DND-41 (cell line): ENCODE data around the gene USP7.
A peak's percentile ranks its signal among the peaks of the same experiment; 100 is the strongest.

Experiments used
- ATAC-seq: fragments of 200-7000 bp; cut with Tn5 transposase; 3 replicates; pipeline ENCODE4 v1.9.1; 2021; ENCODE audit warnings: low read depth; ENCODE audit not compliant: insufficient read depth
- DNase-seq: peaks from one replicate; pipeline ENCODE4 v3.0.0-alpha.2; 2020
- H2AFZ ChIP-seq: 2 replicates; pipeline ENCODE4 v1.6.0; 2012; ENCODE audit warnings: low read depth, low read length
- H3K27ac ChIP-seq: 2 replicates; pipeline ENCODE4 v1.5.1; 2012; ENCODE audit warnings: low read length, inconsistent platforms
- H3K27me3 ChIP-seq: fragments of 200-600 bp; sonication (generic); 2 replicates; pipeline ENCODE4 v1.6.0; 2012; ENCODE audit warnings: low read length, mild to moderate bottlenecking, inconsistent platforms; ENCODE audit not compliant: insufficient read depth, poor library complexity
- H3K36me3 ChIP-seq: 2 replicates; pipeline ENCODE4 v1.5.1; 2012; ENCODE audit warnings: low read length, inconsistent platforms; ENCODE audit not compliant: insufficient read depth
- H3K4me1 ChIP-seq: 2 replicates; pipeline ENCODE4 v1.5.1; 2012; ENCODE audit warnings: mild to moderate bottlenecking, low read length; ENCODE audit not compliant: insufficient read depth
- H3K4me2 ChIP-seq: 2 replicates; pipeline ENCODE4 v1.6.0; 2012; ENCODE audit warnings: mild to moderate bottlenecking, moderate library complexity, low read length, inconsistent platforms; ENCODE audit not compliant: insufficient read depth
- H3K4me3 ChIP-seq, 2 experiments: fragments of 200-600 bp in 1 of 2; shearing (Covaris generic) in 1 of 2; 2 replicates each; pipeline ENCODE4 v1.5.1; 2012 to 2016; ENCODE audit warnings: inconsistent platforms in 2 of 2, low read length in 2 of 2, mild to moderate bottlenecking in 2 of 2, low read depth in 1 of 2, moderate library complexity in 1 of 2
- H3K79me2 ChIP-seq: 2 replicates; pipeline ENCODE4 v1.6.0; 2012; ENCODE audit warnings: low read length, inconsistent platforms; ENCODE audit not compliant: insufficient read depth
- H3K9ac ChIP-seq: 2 replicates; pipeline ENCODE4 v1.6.0; 2012; ENCODE audit warnings: low read depth, mild to moderate bottlenecking, inconsistent platforms, low read length, moderate library complexity
- H3K9me3 ChIP-seq: 2 replicates; pipeline ENCODE4 v1.5.1; 2012; ENCODE audit warnings: low read length, moderate library complexity, mild to moderate bottlenecking, inconsistent platforms; ENCODE audit not compliant: insufficient read depth, severe bottlenecking
- H4K20me1 ChIP-seq: 2 replicates; pipeline ENCODE4 v1.6.0; 2012; ENCODE audit warnings: low read length; ENCODE audit not compliant: insufficient read depth
- EZH2 ChIP-seq: IDR thresholded peaks from 3 replicates; pipeline ENCODE4 v1.6.1; 2012; ENCODE audit warnings: borderline replicate concordance, low read depth, mild to moderate bottlenecking, moderate library complexity, low read length, inconsistent platforms; ENCODE audit not compliant: severe bottlenecking
- TF ChIP-seq, protein P1 (sequence below): IDR thresholded peaks from 2 replicates; pipeline ENCODE4 v1.5.1; 2012; ENCODE audit warnings: borderline replicate concordance, low read length, moderate library complexity, mild to moderate bottlenecking; ENCODE audit not compliant: poor library complexity, severe bottlenecking; ENCODE audit errors: extremely low read depth

USP7 gene

DNA sequence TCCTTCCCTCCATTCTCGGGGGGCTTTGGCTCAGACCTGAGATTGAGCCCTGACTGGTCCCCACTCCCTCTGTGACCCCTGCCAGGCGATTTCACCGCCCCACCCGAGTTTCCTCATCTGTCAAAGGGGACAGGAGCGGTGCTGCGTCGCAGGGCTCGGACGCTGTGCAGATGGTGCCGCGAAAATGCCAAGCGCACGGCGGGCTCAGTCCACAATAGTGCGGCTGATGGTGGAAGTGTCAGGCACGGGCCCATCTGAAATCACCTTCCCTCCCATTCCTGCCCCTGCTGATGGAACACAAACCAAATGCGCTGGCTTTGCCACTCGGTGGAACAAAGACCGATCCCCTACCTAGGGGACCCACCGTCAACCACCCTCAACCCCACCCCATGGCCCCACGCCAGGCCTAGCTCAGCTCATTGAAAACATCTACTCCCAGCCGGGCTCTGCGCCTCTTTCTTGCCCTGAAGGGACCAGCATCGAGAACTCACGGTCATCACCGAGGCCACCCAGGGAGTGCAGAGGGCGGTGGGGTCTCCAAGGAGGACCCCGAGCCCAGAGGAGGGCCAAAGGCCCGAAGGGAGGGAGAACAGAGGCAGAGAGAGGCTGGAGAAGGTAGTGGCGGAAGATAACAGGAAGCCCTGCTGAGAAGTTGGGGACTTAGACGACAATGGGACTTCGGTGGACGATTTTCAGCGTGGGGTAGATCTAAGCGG, 96.3 kb downstream of the USP7 start:
- TF ChIP-seq EZH2, result no peak
- TF ChIP-seq, protein P1, sequence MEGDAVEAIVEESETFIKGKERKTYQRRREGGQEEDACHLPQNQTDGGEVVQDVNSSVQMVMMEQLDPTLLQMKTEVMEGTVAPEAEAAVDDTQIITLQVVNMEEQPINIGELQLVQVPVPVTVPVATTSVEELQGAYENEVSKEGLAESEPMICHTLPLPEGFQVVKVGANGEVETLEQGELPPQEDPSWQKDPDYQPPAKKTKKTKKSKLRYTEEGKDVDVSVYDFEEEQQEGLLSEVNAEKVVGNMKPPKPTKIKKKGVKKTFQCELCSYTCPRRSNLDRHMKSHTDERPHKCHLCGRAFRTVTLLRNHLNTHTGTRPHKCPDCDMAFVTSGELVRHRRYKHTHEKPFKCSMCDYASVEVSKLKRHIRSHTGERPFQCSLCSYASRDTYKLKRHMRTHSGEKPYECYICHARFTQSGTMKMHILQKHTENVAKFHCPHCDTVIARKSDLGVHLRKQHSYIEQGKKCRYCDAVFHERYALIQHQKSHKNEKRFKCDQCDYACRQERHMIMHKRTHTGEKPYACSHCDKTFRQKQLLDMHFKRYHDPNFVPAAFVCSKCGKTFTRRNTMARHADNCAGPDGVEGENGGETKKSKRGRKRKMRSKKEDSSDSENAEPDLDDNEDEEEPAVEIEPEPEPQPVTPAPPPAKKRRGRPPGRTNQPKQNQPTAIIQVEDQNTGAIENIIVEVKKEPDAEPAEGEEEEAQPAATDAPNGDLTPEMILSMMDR, result peak; percentile 1
- Histone ChIP-seq H4K20me1 (peaks cover 57% of the 10 kb centered on the region), H3K27ac (peak overlapping the region; percentile 94), H3K9ac (peak overlapping the region; percentile 79), H2AFZ (no peak overlapping the region), H3K27me3 (no peaks in the 10 kb centered on the region), H3K36me3 (peaks cover 56% of the 10 kb centered on the region), H3K4me3 (peak overlapping the region; percentile 82), H3K4me2 (peak overlapping the region; percentile 91), H3K4me1 (peaks cover 78% of the 10 kb centered on the region), H3K79me2 (peaks cover 71% of the 10 kb centered on the region), H3K9me3 (no peaks in the 10 kb centered on the region)
- DNase-seq (peak; percentile 53), ATAC-seq (no peak)

DNA sequence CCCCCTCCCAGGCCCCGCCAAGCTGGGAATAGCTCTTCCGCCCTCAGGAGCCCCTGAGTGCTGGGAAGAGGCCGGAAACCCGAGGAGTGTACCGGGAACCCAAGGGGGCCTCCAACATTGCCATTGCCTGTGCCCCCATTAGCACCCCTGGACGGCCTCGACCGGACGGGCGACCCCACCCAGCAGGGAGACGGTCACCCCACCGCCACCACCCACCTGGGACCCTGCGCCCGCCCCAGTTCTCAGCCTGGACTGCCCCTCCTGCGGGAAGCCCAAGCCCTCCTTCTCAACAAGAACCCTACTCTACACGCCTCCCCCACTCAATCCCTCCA, 96.9 kb downstream of the USP7 start:
- Histone ChIP-seq H4K20me1 (peaks cover 62% of the 10 kb centered on the region), H3K4me1 (peaks cover 81% of the 10 kb centered on the region), H3K36me3 (peaks cover 61% of the 10 kb centered on the region), H3K4me3 (peak overlapping the region; percentile 82), H3K9ac (peak overlapping the region; percentile 79), H2AFZ (no peak overlapping the region), H3K27me3 (no peaks in the 10 kb centered on the region), H3K4me2 (peak overlapping the region; percentile 91), H3K27ac (peak overlapping the region; percentile 94), H3K79me2 (peaks cover 76% of the 10 kb centered on the region), H3K9me3 (no peaks in the 10 kb centered on the region)
- DNase-seq (no peak), ATAC-seq (no peak)
- TF ChIP-seq, protein P1, result no peak
- no peak for TF ChIP-seq EZH2

- peaks cover 81% of the 10 kb centered on the region for H3K79me2 ChIP-seq
- H3K4me3 ChIP-seq, result peak overlapping the region; percentile 82; a peak in 3 of 4 replicates
- H3K9ac ChIP-seq, result peak overlapping the region; percentile 79
- peaks cover 67% of the 10 kb centered on the region for H3K36me3 ChIP-seq
- peaks cover 80% of the 10 kb centered on the region for H3K4me1 ChIP-seq
- H3K9me3 ChIP-seq, result no peaks in the 10 kb centered on the region
- no peak for DNase-seq
- no peak overlapping the region for H2AFZ ChIP-seq
- H4K20me1 ChIP-seq, result peaks cover 67% of the 10 kb centered on the region
- ATAC-seq, result no peak
- H3K4me2 ChIP-seq, result peak overlapping the region; percentile 91
- H3K27ac ChIP-seq, result peak overlapping the region; percentile 94
- no peaks in the 10 kb centered on the region for H3K27me3 ChIP-seq
- no peak for TF ChIP-seq EZH2
- TF ChIP-seq, protein P1, result no peak
These were observed 97.4 kb downstream of the USP7 start for GRCh38 chr16:8866118-8866883.
